PFSK-1 (cell line): ENCODE measurements around the gene RREB1.

Source experiments
- FOXP2 ChIP-seq: optimal IDR thresholded peaks from 2 replicates; pipeline ENCODE3; 2011; ENCODE audit warnings: borderline replicate concordance, control low read depth, inconsistent platforms; ENCODE audit not compliant: insufficient read depth; ENCODE audit errors: extremely low read length, extremely low read depth
- POLR2AphosphoS5 ChIP-seq: IDR thresholded peaks from 2 replicates; pipeline ENCODE4 v1.6.1; 2012; ENCODE audit warnings: low read depth, mild to moderate bottlenecking, control low read depth, low read length, moderate library complexity
- REST ChIP-seq, 2 experiments: IDR thresholded peaks; 2 replicates each; pipeline versions ENCODE4 v1.6.1 to v1.8.0; 2011 to 2012; ENCODE audit warnings: low read depth in 2 of 2, low read length in 2 of 2, control low read depth in 1 of 2, inconsistent platforms in 1 of 2, mild to moderate bottlenecking in 1 of 2, moderate library complexity in 1 of 2; ENCODE audit not compliant: insufficient read depth in 1 of 2
- SIN3A ChIP-seq: IDR thresholded peaks from 2 replicates; pipeline ENCODE4 v1.6.1; 2012; ENCODE audit warnings: mild to moderate bottlenecking, low read length, moderate library complexity, borderline replicate concordance; ENCODE audit not compliant: insufficient read depth
- TAF1 ChIP-seq: IDR thresholded peaks from 2 replicates; pipeline ENCODE4 v1.6.1; 2012; ENCODE audit warnings: low read length, control low read depth, borderline replicate concordance; ENCODE audit not compliant: insufficient read depth

RREB1 gene

DNA sequence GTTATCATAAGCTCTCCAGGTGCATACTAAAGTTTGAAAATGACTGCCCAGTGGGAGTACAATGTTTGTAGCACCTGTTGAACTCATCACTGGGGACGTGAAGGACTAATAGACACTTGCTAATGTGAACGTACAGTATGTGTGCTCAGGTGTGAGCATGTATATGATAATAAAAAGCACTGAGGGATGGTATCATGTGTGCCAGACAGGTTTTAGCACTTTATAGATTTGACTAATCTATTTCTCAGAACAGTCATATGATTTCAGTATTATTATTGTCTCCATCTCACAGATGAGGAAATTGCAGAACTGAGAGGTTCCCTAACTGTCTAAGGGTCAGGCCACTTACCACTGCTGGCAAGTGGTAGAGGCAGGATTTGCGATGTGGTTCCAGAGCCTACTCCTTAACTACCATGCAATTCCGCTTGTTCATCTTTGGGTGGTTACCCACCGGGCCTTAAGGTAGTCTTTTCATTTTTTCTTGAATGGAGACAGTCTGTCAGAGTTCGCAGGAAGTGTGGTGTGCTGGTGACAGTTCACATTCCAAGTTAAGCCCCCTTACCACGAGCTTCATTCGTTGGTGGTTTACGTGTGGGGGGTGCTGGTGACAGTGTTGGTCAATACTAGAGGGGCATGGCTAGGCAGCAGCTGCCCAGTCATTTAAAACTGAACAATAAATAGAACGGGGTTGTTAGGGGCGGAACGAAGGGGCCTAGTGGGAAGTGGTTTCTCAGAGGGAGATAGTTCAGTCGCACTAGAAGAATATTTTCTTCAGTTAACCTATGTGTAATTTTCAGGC is 46.8 kb downstream of the RREB1 start:
- TF ChIP-seq REST (IDR thresholded peaks at IDR 0.05; ENCODE audit: insufficient read depth in 1 of 2, low read depth in 2 of 2, low read length in 2 of 2), result no peak
- TF ChIP-seq SIN3A, result no peak

DNA sequence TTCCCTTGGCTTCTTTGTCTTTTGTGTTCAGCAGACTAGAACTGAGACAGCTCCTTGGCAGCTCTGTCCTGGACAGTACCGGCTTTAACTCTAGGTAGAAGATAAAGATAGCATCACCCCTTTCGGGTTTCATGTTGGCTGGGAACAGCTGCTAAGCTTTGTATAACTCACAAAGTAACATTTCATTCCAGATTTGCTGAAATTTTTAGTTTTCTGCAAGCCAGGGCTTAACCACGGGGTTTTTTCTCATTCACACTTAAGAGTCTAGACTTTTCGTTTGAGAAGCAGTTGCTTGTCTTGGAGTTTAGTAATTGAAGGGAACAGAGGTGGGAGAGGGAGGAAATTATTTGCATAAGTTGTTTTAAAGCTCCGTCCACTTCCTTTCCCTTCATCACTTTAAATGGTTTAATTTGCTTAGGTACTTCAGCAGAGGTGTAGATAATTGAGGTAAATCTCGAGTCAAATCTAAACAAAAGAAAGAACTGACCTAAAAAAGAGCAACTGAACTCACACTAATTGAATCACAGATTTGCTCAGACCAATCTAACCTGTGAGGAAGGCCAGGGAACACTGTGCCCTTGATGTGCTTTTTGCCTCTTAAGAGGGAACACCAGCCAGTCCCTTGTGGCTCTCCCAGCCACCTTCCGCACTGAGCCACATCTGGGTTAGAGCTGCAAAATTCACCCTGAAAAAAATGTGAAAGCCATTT is 48.3 kb downstream of the RREB1 start:
- TF ChIP-seq REST (IDR thresholded peaks at IDR 0.05; ENCODE audit: insufficient read depth in 1 of 2, low read depth in 2 of 2, low read length in 2 of 2) (peak in 1 of 2 experiments; percentile 60; a peak in 1 of 4 replicates), POLR2AphosphoS5 (no peak)

DNA sequence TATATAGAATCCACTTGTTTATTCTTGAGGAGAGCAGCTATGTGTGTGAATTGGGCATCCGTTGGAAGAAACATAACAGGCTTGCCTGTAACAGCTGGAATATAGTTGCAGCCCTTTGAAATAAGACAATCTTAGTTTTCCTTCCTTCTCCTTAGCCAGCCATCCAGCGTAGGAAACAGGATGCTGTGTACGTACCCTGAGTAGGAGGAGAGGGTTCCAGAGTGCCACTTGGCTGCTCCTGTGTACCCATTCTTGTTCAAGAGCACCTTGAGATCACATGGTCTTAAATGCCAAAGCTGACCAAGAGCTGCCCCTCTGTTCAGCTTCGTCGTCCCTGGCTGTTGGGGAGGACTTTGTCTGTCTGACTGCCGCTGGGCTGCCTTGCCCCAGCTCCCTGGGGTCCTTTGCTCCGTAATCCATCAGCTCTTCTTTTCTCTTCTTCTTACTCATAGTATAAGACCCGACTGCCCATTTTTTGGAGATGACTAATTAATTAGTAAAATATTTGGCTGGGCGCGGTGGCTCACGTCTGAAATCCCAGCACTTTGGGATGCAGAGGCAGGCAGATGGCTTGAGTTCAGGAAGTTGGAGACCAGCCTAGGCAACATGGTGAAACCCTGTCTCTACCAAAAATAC is 49.0 kb downstream of the RREB1 start:
- TF ChIP-seq REST (IDR thresholded peaks at IDR 0.05; ENCODE audit: insufficient read depth in 1 of 2, low read depth in 2 of 2, low read length in 2 of 2), result no peak
- TF ChIP-seq TAF1, result no peak
- TF ChIP-seq FOXP2, result no peak
- no peak for TF ChIP-seq POLR2AphosphoS5
- no peak for TF ChIP-seq SIN3A

DNA sequence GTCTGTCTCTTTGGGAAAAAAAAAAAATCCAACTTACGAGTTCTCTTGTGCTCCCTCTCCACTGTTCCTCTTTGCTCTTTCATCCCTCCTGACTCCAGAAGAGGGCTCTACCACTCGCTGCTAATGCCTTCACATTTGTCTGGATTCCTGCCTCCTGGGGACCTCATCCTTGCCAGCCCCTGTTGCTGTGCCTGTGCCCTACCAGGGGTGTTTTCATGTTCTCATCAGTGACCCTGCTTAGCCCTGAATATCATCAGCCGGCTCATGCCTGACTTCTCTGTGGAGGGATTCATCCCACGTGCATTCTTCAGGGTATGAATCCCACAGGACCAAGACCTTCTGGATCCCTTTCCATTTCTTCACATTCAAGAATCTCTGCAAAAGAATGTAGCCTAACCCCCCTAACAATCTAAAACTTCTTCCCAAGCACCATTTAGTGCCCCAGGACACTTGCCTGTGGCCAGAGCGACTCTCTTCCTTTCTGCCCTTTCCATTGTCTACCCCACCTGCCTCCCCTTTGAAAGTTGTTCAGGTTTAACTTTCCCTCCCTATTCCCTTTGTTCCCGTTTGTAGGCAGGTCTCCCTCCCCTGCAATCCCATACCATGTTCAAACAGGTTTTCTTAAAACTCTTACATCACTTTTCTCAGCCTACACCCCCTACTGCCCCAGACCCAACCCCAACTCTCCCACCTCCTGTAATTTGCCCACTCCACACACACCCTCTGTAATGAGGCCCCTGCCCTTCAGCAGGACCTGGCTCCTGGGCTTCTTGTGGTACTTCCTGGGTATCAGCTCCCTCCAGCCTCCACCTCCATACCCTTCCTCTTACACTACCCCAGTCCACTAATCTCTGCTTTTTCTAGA is 50.2 kb downstream of the RREB1 start:
- TF ChIP-seq POLR2AphosphoS5, result no peak
- no peak for TF ChIP-seq REST (IDR thresholded peaks at IDR 0.05; ENCODE audit: insufficient read depth in 1 of 2, low read depth in 2 of 2, low read length in 2 of 2)
- TF ChIP-seq TAF1, result no peak
- no peak for TF ChIP-seq SIN3A
- TF ChIP-seq FOXP2, result no peak
